Brain pericyte (primary cell): ENCODE results near the gene LEMD1.
"Not testable (repeated sequence)": the region's sequence is repeated elsewhere in the genome, so short reads cannot be mapped to it uniquely, and the experiment has no call there.

ENCODE experiments used
- DNase-seq: peaks from one replicate; pipeline ENCODE4 v3.0.0-alpha.2; 2012; ENCODE audit warnings: low read depth, low spot score

LEMD1 gene

GRCh38 chr1:205429762-205430695 lies 8.2 kb upstream of the LEMD1 start:
- DNase-seq = no peak

GRCh38 chr1:205424901-205425600 lies 3.2 kb upstream of the LEMD1 start:
- DNase-seq = no peak

DNA sequence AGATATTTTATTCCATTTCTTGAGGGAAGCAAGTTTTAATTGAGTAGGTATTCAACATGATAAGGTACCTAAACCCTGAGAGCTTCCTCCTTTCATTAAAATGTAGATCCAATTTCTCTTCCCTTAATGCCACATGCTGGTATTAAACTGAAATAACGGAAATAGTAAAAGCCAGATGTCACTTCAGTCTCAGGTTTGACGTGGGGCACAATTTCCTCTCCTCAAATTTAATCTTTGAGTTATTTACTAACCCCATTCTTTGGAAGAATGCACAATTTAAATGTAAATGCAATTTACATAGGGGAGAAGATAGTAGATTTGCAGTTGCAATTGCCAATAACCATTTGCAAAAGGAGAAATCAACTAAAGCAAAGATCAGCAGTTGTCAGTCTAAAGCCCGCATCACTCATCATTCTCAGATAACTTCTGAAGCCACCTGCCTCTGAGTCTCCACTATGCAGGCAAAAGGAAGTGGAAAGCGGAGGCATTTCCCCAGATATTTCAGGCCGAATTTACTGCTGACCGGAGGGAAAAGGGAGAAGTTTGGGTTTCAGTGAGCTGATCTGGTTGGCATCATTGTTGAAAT lies 2.1 kb upstream of the LEMD1 start:
- DNase-seq = no peak

GRCh38 chr1:205422993-205423642 lies 1.3 kb upstream of the LEMD1 start:
- DNase-seq = no peak

DNA sequence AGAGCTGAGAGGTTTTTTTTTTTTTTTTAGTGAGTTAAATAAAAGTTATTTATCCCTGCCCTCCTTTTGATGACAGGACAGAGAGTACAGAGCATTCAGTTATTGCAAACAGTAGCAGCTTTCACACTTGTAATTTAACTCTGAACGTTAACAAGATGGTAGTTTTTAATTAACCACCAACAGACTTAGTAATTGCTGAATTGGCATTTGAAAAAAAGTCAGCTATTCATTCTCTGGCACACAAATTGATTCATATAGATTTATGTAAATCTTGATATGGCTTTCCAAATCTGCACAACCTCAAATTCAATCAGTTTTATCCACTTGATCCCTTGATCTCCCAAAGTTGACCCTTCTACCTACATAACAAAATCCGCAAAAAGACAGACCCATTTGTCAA lies 918 bp downstream of the LEMD1 start:
- no peak for DNase-seq

DNA sequence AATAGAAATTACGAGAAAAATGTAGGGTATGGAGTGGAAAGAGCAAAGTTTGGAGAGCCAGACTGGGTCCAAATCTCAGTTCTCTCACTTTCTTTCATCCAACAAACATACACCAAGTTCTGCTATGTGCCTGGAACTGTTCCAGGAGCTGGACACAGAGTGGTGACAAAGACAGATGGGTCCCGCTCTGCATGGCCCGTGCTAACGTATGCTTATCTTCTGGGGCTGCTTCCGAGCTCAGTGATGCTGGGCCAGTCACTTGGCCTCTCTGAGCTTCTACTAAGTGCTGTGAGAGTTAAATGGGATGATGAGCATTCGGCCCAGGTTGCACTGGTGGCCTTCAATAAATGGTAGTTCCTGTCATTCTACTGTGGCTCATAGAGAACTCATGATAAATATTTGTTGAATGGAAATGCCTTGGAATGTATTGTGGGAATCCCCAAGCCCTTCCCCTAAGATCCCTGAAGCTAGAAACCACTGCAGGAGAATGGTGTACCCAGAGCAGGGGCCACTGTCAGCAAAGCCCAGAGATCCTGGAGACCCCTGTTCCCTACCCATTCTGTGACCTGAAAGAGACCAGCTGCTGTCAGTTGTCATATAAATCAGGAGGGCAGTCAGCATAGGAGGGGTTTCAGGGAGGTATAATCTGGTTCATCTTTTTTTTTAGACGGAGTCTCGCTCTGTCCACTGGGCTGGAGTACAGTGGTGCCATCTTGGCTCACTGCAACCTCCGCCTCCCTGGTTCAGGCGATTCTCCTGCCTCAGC lies 3.8 kb downstream of the LEMD1 start:
- no peak for DNase-seq

GRCh38 chr1:205416322-205416721 lies 5.5 kb downstream of the LEMD1 start:
- DNase-seq = no peak

GRCh38 chr1:205410581-205411298 lies 11.1 kb downstream of the LEMD1 start:
- DNase-seq = no peak

- DNase-seq = no peak
Measured at GRCh38 chr1:205407970-205408369, 13.9 kb downstream of the LEMD1 start.

DNA sequence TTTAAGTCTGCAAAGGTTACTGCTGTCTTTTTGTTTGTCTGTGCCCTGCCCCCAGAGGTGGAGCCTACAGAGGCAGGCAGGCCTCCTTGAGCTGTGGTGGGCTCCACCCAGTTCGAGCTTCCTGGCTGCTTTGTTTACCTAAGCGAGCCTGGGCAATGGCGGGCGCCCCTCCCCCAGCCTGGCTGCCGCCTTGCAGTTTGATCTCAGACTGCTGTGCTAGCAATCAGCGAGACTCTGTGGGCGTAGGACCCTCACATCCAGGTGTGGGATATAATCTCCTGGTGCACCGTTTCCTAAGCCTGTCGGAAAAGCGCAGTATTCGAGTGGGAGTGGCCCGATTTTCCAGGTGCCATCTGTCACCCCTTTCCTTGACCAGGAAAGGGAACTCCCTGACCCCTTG lies 15.6 kb downstream of the LEMD1 start:
- not testable (repeated sequence) for DNase-seq

GRCh38 chr1:205404484-205404883 lies 17.4 kb downstream of the LEMD1 start:
- DNase-seq = not testable (repeated sequence)

DNA sequence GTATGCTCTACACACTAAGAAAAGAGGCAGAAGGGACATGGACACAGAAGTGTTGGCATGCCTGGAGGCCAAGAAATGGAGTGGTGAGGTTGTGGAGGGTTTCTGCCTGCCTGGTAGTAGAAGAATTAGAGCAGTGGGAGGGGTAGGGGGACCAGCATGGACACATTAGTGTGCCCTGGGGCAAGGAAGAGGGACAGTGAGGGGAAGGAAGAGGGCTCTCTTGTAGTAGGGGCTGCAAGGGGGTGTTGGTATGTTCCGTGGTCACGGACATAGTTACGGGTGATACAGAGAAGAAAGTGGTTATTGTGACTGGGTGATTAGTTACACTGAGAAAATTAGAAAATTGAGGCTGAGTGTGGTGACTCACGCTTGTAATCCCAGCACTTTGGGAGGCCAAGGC lies 23.3 kb downstream of the LEMD1 start:
- DNase-seq = no peak

DNA sequence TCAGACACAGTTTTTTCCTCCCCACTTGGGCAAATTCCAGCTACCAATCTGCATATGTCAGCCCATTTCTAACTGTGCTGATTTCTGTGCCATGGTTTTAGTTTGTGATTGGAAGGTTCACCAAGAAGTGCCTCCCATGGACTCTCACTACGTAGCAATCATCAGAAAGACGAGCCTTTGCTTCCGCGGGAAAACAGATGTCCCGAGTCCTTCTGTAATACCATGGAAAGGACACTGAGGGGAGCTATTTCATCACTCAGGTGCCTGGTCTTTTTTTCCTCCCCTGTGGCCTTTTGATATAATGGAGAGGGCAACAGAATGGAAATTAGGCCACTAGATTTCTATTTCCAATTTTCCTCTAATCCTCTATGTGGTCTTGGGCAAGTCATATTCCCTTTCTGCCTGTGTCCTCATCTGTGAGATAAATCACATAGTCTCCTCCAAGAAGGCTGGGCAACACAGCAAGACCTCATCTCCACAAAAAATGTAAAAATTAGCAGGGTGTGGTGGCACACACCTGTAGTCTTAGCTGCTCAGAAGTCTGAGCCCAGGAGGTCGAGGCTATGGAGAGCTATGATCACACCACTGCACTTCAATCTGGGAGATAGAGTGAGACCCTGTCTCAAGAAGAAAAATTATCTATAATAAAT lies 24.8 kb downstream of the LEMD1 start:
- no peak for DNase-seq

DNA sequence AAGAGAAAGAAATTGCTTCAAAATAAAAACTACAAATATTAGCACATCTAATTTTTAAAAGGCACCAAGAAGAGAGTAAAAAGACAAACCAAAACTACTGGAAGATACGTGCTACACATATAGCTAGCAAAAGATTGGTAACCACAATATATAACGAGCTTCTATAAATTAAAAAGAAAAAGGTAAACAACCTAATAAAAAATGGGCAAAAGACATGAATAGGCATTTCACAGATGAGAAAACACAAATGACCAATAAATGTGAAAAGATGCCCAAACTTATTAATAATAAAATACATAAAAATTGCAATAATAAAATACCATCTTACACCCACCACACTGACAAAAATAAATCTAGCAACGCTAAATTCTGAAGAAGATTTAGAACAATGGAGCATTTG lies 26.2 kb downstream of the LEMD1 start:
- DNase-seq = no peak

DNA sequence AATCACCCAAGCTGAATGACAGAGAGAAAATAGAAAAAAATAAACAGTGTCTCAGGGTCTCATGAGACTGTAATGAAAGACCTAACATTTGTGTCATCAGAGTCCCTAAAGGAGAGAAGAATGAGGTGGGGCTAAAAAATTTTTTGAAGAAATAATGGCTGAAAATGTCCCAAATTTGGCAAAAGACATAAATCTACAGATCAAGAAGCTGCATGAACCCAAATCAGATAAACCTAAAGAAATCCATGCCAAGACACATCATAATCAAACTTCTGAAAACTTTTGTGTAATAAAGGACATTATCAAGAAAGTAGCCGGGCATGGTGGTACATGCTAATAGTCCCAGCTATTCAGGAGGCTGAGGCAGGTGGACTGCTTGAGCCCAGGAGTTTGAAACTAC lies 29.2 kb downstream of the LEMD1 start:
- DNase-seq = no peak

DNA sequence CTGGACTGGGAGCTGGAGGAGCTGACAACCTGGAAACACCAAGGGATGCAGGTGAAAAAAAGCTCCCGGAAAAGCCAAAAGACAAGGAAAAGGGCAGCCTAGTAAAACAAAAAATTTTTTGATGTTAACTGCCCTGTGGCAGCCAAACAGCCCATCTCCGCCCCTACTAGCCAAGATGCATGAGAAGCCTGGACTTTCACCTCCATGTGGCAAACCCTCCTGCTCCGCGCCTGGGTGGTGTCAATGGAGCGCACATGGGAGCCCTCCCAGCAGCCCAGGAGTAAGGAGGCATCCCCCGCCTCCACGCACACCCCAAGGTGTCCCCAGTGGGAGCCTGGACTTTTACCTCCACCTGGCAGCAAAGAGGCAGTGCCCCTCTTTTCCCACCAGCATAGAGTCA lies 30.5 kb downstream of the LEMD1 start:
- DNase-seq = no peak

GRCh38 chr1:205387845-205388244 lies 34.0 kb downstream of the LEMD1 start:
- DNase-seq = no peak

GRCh38 chr1:205382990-205383389 lies 38.9 kb downstream of the LEMD1 start:
- DNase-seq = not testable (repeated sequence)

- no peak for DNase-seq
Measured at GRCh38 chr1:205382561-205382960, 39.3 kb downstream of the LEMD1 start.

- DNase-seq = no peak
Measured at GRCh38 chr1:205381305-205381704, 40.6 kb downstream of the LEMD1 start.
